Activated T-cell treated with anti-CD3 and anti-CD28 coated beads, Interleukin-2, amount 50 U/mL, for 48 hours (primary cell): Measurements from ENCODE around the gene HOXB7.

Source experiments
- DNase-seq, 2 experiments: peaks; one replicate each; pipeline ENCODE4 v3.0.0-alpha.2; 2020

Gene HOXB7

GRCh38 chr17:48623583-48623982 lies 12.8 kb upstream of the HOXB7 start:
- no peak for DNase-seq

DNA sequence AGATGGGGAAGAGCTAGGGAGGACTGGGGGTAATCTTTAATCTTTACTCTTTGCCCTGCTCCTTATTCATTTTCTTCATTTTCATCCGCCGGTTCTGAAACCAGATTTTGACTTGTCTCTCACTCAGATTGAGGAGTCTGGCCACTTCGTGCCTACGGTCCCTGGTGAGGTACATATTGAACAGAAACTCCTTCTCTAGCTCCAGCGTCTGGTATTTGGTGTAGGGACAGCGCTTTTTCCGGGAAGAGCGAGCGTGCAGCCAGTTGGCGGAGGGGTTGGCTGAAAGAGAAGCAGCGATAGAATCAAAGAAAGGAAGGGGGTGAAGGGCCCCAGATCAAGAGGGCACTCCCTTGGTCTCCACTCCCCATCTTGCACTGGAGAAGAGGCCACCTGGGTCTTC lies 12.0 kb upstream of the HOXB7 start:
- no peak for DNase-seq

DNA sequence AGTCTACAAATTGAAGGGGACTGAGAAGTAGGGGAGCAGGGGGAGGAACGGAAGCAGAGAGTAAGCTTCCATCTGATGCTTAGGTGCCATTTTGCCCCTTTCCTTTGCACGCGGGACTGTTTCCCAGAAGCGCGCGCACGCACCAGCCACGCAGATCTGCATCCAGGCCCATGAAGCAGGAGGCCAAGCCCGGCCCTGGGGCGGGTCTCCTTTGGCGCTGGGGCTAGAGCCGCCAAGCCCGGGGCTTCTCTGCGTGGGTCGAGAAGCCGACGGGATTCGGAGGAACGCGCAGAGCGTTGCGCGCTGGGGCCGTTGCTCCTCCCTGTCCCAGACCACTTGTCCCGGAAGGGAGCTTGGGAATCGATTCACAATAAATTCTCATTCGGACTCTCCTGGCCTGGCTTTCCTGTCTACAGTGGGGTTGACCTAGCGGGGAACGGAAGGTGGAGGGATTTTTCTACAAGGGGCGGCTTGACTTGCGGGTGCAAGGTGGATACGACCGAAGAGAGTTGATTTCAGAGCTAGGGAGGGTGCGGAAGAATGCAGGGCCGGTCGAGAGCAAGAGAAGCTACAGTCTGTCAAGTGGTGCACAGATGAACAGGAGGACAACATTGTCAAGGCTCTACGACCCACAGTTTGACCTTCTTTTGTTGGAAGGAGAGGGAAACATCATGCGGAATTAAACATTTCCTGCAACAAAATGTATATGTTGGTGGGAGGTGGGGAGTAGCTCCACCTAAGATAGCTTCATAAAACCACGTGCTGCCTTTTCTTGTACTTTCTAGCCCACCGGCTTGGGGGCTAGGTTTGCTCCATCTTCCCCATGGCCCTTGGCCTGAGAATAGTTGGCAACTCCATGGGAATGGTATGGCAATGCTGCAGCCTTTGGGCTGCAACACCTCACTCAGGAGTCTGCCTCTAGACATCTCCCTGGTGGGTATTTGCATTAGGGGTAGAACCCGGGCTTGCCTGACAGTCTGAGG lies 10.9 kb upstream of the HOXB7 start:
- DNase-seq: no peak

DNA sequence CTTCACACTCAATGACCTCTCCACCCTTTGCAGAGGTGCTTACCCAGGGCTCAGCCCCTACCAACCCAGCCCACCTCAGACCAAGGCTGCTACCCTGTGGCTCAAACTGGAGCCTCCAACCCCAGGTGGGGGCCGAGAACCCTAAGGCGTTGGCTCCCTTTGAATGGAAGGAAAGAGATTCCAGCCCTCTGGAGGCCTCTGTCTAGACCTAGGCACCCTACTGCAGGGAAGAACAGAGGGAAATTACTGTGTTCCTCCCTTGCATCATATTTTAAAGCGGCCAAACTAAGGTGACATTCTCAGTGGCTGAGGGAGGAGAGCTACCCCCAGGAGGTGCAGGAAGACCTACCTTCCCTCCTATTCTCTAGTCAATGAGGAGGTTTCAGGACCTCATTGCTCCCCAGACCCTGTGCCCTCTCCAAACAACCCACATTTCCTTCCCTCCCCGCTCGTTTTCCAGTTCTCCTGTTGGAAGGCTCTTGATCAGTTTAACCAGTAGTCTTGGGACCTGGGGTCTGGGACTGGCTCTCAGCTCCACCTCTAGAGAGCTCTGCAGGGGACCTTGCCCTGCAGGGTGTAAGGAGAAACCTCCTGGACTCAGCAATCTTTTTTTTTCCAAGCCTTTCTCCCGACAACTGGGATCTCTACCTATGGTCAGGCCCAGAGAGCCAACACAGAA lies 9.8 kb upstream of the HOXB7 start:
- DNase-seq: no peak

- no peak for DNase-seq
Observed at GRCh38 chr17:48619826-48620449, 9.1 kb upstream of the HOXB7 start.

DNA sequence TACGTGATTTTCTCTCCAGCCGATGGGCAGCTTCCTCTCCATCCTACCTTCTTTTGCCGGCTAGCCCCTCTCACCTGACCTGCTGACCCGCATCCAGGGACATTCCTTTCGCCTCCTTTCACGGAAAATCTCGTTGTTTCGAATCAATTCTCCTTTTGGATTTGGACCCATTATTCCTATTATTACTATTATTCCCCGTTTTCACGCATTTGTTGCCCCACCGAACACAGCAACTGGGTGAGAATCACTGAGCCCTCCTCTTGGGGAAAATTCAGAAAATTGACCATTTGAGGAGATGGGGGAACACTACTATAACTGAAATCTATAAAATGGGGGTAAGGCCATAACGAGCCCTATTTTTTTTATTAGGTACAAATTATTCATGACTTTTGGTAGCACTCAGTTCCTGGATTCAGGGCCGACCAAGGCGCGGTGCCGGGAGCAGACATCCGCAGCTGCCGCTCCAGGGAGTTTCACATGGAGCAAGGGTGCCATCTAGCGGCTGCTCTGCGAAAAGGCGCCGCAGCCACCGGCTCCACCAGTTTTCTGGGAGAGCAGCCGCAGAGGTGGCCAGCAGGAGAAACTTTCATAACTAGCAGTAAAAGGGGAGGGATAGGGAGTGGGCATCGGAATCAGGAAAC lies 7.6 kb upstream of the HOXB7 start:
- peak; percentile 88 to 90 for DNase-seq

- no peak for DNase-seq
Observed at GRCh38 chr17:48617471-48618255, 6.8 kb upstream of the HOXB7 start.

DNA sequence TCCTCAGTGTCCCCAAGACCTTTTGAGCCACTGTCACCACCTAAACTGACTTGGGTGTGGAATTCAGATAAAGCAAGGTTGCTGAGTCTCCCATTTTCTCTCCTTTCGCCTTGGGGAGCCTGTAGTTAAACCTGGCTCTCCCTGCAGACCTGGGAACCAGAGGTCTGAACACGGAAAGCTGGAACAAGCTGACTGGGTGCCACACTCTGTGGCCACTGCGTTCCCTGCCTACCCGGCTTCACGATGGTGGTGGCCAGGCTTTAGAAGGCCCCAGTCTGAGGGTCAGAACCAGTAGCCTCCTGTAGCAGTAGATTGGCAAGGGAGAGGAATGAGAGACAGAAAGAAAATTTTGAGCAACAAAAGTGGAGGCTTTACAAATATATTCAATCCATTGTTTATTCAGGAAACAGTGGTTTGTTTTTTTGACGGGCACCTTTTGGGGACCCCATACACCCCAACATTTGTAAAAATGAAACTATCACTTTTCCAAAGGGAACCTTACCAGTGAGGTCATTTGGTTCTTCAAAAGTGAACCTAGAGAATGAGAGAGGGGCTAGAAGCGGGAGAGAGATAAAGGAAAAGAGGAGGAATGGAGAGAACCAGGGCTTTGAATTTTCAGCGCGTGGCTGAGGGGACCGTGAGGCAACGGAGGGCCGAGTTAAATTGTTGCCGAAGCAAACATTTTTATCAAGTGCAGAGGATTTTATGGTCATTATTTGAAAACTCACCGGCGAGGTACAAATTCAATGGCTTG lies 6.1 kb upstream of the HOXB7 start:
- DNase-seq: no peak

GRCh38 chr17:48615963-48616716 lies 5.3 kb upstream of the HOXB7 start:
- DNase-seq: no peak

DNA sequence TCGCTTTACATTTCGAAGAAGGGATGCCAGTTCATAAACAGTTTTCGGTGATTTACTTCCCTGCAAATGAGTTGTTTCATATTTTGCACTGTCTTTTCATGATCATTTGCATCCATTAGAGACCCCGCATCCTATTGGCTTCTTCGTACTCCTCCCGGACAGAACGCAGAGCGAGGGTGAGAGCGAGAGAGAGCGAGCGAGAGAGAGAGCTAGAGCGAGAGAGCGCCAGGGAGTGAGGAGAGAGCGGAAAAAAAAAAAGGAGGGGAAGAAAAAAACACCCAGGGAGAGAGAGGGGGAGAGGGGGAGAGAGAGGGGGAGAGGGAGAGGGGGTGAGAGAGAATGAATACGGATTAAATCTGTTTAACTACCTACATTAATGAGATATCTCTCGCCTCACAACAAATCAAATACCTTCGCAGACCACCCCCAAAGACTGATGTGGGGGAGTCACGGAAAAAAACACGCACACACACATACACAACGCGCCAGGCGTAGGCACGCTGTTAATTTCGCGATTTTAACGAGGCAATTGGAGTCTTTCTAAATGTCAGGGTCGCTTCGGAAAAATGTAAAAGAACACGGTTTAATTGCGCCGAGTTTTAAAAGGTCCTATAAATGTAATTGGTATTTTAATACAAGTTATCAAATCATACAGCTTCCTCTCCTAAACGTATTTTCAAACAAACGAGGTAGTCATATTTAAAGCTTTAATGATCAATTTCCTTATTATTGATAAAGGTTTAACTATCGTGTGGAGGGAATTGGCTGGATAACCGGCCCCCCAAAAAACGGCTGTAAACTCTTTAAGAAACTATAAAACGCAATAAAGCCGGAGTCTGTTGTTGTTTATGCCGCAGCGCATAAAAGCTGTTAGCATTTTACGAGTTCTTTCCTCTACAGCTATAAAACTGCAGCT lies 4.5 kb upstream of the HOXB7 start, which contains the start of gene HOXB8:
Gene HOXB8 (minus strand): TSS at position 246 of the 916 bp plus-strand sequence. CDS start 588 bp downstream, outside the sequence.
- no peak for DNase-seq

- peak; percentile 62 to 69 for DNase-seq
Observed at GRCh38 chr17:48613862-48614694, 3.3 kb upstream of the HOXB7 start.

DNA sequence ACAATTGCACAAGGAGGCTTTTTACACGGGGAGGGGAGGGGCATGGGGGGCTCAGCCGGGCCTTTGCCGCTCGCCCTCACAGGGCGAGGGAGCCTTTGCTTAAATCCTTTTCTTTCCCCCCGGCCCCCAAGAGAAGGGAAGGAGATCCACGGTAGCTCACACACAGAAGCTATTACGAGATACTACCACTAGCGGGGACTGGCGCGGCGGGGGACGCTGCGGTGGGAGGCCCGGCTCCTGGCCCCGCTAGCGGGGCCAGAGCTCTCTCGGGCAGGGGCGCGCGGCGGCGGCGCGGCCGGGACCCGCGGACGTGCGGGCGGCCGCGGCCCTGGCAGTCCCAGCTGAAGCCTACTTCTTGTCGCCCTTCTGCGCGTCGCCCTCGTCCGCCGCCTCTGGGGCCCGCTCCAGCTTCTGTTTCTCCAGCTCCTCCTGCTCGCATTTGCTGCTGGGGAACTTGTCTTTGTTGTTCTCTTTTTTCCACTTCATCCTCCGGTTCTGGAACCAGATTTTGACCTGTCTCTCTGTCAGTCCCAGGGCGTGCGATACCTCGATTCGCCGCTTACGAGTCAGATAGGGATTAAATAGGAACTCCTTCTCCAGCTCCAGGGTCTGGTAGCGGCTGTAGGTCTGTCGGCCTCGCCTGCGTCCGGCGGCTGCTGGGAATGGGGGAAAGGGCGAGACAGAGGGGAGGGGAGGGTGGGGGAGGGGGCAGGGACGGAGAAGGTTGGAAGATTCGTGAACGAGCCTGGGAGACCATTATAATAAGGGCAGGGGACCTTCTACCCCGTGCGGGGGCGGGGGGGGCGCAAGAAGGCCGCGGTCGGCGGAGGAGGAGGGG lies 2.3 kb upstream of the HOXB7 start:
- DNase-seq: peak; percentile 62 to 67

- no peak for DNase-seq
Observed at GRCh38 chr17:48612456-48612853, 1.6 kb upstream of the HOXB7 start.

- DNase-seq: no peak
Observed at GRCh38 chr17:48611681-48612455, 1.1 kb upstream of the HOXB7 start.

DNA sequence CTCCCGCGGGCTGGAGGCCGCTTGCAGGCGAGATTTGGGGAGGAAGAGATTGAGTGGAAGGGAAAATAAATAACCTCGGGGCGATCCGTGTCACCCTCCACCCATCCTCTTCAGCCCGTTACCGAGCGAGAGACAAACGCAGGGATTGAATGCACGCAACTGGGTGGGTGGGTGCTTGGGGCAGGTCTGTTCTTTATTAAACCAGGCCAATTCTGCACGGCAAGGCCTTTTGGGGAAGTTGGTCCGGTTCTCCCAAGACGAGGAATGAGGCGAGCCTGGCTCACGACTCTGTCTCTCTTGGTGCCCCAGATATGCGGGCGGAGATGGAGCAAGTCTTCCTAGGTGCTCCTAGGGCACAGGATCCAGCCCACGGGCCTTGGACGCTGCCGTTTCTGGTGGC lies 396 bp upstream of the HOXB7 start:
- no peak for DNase-seq

- no peak for DNase-seq
Observed at GRCh38 chr17:48609759-48610281, 997 bp downstream of the HOXB7 start.
